Central memory CD4-positive, alpha-beta T cell (primary cell): ENCODE measurements around the gene KLRG1.

Experiments used
- DNase-seq: peaks from one replicate; pipeline ENCODE4 v3.0.0; 2022

KLRG1 gene

DNA sequence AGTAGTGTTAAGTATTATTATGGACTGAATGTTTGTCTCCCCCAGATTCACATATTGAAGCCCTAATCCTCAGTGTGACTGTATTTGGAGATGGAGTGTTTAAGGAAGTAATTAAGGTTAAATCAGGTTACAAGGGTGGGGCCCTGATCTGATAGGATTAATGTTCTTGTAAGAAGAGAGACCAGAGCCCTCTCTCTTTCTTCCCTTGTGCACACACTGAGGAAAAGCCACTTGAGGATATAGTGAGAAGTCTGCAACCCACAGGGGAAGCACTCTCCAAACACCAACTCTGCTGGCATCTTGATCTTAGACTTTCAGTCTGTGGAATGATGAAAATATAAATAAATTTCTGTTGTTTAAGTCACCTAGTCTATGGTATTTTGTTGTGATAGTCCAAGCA is 2.2 kb upstream of the KLRG1 start:
- DNase-seq, result no peak

DNA sequence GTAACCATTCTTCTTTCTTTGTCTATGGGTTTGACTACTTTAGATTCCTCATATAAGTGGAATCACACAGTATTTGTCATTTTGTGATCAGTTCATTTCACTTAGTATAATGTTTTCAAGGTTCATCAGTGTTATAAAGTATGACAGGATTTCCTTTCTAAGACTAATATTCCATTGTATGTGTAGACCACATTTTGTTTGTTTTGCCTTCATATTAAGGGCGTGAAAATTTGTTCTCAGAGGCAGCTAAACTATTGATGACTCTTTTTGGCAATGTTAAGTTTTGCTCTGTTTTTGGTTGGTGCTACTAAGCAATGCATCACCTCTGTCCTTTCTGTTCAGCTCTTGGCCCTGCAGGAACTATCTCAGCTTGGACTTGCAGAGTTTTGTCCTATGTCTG is 1.7 kb upstream of the KLRG1 start:
- no peak for DNase-seq

DNA sequence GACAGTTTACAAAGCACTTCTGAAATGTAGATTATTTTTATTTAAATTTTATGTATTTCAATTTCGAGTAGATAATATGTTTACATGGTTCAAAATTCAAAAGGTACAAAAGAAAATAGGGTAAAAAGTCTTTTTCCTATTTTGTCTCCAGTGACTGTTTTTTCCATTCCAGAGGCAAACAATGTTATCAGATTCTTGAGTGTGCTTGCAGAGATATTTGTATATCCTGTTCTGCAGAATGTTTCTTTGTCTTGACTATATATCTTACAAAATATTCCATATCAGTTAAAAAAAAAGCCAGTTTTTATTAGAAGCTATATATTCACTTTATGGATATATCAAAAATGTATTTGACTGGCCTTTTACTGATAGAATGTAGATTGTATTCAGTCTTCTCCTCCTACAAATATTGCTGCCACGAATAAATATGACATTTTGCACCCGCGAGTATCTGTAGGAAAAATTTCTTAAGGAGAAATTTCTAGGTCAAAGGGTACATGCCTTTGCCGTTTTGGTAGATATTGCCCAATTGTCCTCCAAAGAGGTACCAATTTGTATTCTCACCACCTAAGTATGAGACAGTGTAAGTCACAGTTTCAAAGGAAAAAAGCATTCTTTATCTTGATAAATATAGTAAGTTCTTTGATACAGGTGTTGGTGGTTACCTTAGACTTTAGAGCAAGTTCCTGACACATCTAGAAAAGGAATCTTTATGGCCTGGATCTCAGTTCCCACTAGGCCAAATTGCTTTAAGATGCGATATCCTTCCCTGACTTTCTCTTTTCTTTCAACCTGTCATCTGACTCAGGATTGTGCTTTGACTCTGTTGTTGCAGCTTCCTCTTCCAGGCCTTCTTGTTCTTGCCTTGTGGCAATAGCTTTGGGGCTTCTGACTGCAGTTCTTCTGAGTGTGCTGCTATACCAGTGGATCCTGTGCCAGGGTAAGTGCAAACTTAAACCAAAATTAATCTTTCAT is 2.3 kb downstream of the KLRG1 start:
- DNase-seq, result no peak

DNA sequence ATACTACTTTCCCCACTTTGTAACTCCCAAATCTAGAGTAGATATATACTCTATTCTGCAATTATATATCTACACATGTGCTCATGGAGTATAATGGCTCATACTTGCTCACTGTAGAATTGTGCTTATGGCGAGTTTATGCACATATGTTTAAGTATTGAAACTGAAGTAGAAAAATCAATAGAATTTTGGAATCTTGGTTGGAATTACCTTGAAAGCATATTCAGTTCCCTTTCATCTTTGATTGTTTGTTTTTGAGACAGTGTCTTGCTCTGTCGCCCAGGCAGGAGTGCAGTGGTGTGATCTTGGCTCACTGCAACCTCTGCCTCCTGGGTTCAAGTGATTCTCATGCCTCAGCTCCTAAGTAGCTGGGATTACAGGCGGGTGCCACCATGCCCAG is 4.5 kb downstream of the KLRG1 start:
- no peak for DNase-seq

DNA sequence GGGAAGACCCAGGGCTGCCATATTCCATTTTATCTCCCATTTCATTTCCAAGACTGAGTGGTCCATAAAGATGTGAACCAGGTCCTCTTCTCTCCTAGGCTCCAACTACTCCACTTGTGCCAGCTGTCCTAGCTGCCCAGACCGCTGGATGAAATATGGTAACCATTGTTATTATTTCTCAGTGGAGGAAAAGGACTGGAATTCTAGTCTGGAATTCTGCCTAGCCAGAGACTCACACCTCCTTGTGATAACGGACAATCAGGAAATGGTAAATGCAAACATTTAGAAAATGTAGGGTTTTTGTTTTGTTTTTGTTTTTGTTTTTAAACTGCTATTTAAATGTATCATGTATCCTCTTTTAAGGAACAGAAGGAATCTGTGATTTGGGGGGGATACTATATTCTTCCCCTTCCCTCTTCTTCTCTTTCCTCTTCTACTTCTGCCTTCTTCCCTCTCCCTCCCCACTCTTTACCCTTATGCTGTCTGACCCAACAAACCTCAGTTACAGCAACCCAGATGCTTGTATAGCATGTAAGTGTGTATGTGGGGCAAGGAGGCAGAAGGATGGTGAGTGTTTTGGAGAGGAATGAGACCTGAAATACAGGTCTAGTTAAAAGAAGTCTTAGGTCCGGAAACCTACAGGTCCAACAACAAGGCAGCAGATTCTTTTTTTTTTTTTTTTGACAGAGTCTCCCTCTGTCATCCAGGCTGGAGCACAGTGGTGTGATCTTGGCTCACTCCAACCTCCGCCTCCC is 5.9 kb downstream of the KLRG1 start:
- no peak for DNase-seq

DNA sequence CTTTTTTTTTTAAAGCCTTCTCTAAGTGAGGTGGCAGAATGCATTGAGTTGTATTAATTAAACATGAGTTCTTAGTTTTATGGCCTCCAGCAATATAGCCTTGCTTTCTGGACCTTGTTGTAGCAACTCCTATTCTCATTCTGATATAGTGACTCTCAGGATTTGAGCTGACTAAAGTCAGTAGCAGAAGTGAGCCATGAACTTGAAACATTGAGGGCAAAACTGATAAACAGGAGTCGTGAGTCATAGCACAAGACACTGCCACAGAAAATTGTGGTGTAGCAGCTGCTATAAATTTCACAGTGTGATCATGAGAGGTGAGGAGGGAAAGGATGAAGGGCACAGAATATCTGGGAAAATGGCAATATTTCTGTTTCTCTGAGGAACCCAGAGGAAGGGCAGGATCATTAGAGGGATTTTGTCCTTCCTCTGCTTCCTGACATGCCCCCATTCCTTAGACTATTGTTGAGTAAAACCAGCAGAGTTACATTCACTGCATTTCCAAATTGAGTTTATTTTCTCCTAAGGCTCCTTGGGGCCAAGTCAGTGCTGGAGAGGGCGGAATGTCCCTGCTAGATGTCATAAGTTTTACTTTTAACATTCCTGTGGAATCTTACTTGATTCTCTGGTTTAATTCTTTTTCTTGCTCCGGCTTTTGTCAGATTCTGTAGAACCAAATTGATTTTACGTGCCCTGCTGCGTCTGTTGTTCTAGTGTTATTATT is 7.5 kb downstream of the KLRG1 start:
- no peak for DNase-seq

DNA sequence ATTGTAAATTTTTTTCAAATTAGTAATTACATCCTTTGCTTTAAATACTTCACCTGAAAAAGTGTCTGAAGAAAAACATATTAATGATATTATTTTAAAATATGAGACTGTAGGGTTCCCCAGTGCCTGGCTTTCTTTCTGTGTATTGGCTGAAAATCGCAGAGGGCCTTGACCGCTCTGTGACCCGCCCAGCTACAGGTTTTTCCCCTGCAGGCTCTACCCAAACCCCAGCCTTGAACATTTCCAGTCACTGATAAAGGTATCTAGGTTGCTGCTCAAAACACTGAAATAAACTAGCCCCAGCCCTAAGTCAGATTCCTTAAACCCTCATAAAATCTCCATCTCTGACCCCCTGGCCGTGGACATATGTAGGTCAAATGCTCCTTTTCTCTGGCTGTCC is 11.9 kb downstream of the KLRG1 start:
- no peak for DNase-seq

DNA sequence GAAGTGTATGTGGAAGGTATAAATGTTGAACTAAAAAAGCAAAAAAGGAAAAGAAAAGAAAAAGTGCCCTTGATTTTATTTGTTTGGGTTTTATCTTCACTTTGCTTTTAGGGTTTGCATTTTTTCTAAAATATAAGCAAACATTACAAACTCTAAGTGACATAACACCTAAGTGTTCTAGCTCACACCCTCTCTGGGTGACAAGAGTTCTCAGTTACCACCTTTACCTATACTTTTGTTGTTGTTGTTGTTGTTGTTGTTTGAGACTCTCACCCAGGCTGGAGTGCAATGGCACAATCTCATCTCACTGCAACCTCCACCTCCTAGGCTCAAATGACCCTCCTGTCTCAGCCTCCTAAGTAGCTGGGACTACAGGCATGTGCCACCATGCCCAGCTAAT is 13.0 kb downstream of the KLRG1 start:
- no peak for DNase-seq

DNA sequence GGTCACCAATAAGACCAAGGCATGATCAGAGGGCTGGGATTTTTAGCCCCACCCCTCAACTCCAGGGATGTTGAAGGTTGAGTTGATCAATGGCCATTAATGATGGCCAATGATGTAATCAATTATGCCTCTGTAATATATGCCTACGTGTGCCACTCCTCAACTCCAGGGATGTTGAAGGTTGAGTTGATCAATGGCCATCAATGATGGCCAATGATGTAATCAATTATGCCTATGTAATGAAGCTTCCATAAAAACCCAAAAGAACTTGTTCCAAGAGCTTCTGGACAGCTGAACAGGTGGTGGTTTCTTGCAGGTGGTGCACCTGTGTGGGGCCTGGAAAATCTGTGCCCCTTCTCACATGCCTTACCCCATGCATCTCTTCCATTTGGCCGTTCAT is 33.2 kb downstream of the KLRG1 start:
- no peak for DNase-seq

DNA sequence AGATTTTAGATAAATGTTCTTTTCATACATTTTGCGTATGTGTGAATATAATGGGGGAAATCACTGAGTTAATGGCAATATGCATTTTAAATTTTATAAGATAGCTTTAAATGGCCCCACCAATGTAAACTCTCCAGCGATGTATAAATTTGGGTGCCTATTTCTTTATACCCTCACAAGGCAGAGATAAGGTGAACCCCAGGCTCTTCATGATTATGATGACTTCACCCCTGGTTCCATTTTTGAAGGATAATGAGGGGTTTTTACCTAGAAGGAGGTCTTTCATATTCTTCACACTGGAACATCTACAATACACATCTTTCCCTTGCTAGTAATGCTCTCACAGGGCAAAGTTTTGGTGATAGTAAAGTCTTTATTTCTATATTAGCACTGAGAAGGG is 35.2 kb downstream of the KLRG1 start:
- no peak for DNase-seq

DNA sequence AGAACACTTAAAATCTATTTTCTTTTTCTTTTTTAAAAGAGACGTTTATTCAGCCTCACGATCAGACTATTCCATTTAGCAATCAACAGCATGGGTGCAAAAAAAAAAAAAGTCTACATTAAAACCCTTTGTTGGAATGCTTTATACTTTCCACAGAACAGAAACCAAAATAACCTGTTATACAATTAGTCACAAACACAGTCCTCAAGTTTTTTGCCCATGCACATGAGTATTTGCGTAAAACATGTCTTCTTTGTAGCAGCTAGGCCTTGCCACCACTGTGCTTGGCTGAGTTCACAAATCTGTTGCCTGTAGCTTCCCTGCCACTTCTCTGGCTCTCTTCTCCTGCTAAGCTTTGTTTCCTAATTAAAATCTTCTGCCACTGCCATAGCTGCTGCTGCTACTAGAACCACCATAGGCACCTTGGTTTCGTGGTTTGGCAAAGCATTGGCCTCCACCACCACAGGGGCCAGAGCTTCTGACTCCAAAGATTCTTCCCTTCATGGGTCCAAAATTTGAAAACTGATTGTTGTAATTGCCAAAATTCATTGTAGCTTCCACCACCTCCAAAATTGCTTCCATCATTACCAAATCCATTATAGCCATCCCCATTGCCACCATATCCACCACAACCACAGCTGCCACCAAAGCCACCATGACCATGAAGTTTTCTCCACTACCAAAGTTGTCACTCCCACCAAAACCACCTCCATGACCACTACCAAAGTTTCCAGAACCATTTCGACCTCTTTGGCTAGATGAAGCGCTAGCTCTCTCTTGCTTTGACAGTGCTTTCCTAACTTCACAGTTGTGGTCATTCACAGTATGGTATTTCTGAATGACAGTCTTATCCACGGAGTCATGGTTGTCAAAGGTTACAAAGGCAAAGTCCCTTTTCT is 38.1 kb downstream of the KLRG1 start:
- DNase-seq, result no peak

DNA sequence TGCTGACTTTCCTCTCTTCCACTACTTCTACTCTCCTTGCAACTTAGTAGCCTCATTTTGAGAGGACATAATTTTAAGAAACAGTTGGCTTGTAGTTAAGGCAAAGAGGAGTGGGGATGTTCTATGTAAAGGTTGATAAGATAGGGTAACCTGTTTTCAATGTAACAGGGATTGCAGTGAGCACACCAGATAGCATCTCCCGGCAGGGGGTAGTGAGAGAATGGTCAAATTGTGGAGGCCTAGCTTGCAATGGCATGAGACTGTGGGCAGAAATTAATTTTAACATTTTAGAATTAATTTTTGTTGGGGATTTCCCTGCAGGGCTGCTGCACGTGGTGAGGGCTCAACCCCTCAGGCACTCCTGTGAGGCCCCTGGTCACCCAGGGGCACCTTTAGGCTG is 41.4 kb downstream of the KLRG1 start:
- DNase-seq, result no peak

DNA sequence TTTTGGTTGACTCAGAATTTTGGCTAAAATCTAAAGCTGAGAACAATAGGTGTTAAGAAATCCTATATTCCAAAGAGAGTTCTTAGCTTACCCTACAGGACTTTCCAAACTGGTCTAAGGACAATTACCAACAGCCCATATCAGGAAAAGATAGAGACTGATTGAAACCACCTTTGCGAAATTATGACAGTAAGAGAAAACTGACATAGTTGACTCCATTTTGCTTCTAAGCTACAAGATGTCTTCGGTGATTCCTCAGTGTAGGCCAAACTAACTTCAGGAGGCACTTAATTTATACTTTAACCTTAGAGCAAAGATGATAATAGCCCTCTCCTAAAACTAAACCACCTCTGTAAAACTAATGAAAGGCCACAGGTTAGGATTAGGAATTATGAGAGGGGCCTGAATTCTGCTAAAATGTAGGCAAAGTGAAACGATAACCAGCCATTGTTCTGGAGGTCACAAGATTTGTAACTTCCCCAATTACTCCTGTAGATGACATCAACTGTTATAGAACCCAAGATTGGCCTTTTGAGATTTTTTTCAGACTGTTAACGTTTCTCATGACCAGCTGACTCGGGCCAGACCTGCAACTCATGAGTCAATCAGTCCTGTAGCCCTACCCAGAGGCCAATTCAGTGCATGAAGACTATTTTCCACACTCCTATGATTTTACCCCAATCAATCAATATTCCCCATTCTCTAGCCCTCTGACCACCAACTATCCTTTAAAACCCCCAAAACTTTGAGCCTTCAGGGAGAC is 43.0 kb downstream of the KLRG1 start:
- no peak for DNase-seq

DNA sequence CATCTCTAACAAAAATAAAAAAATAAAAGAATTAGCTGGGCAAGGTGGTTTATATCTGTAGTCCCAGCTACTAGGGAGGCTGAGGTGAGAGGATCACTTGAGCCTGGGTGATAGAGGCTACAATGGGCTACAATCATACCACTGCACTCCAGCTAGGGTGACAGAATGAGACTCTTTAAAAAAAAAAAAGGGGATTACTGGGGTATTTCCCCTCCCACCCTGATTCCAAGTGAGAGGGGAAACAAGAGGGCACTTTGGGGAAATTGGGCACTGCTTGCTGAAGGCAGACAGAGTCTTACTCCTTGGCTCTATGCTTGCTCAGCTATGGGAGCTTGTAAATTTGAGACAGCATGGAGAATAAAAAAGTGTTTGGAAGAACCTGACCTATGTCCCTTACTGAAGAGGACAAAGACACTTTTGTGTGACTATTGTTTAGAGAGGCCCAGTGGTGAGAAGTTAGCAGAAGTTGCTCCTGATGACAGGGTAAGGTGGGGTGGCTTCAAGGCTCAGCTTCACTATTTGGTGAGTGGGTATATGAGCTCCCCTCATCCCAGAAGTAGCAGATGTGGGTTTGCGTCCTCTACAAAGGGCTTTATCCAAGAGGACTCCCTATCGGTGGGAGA is 44.0 kb downstream of the KLRG1 start:
- DNase-seq, result no peak

DNA sequence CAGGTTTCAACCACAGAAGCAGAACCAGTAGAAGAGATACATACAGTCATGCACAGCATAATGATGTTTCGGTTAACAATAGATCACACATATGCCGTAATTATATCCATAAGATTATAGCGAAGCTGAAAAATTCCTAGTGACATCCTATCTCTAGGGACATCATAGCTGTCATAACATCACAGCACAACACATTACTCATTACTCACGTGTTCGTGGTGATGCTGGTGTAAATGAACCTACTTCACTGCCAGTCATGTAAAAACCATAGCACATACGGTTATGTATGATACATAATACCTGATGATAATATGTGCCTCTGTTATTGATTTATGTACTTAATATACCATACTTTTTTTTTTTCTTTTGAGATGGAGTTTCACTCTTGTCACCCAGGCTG is 44.7 kb downstream of the KLRG1 start:
- DNase-seq, result no peak

DNA sequence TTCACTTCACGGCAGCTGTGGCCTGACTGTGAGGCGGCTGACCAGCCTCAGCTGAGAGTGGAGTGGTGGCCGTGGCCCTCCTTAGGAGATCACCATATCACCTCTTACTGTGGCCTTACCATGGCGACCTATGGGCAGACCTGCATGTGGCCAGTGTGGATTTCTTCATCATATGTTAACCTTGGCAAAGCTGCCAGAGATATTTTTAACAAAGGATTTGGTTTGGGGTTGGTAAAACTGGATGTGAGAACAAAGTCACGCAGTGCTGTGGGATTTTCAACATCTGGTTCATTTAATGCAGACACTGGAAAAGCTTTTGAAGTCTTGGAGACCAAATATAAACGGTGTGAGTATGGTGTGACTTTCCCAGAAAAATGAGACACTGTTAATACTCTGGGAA is 46.9 kb downstream of the KLRG1 start:
- no peak for DNase-seq

DNA sequence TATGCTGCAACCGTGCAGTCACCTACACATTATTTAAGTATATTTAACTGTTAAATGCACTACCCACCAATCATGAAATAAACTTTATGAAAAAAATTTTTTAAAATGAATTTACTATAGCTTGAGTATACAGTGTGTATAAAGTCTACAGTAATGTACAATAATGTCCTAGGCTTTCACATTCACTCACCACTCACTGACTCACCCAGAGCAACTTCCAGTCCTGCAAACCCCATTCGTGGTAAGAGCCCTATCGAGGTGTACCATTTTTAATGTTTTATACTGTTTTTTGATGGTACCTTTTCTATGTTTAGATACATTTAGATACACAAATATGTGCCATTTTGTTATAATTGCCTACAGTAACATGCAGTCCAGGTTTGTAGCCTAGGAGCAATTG is 48.1 kb downstream of the KLRG1 start:
- DNase-seq, result no peak

DNA sequence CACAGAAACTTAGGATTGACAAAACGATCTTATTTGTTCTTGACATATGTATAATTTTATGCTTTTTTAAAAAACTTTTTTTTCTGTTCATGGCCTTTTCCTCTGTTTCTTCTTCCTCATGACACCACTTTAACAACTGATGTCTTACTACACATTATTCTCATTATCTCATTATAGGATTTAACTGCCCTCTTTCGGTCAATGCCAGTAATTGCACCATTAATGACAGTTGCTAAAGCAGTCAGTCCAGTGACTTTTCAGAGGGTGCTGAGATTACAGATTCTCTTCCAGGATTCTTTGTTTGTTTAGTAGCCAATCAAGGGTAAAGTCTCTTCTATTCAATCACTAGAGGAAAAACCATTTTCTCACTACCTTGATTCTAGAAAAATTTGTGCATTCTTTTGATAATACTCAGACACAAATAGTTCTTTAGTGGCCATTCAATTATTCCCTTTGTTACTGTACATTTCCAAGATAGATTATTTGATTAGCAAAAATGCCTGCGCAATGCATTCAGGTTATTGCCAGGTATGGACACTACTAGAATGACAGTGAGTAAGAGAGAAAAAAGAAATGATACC is 50.1 kb downstream of the KLRG1 start:
- peak; percentile 67 for DNase-seq

DNA sequence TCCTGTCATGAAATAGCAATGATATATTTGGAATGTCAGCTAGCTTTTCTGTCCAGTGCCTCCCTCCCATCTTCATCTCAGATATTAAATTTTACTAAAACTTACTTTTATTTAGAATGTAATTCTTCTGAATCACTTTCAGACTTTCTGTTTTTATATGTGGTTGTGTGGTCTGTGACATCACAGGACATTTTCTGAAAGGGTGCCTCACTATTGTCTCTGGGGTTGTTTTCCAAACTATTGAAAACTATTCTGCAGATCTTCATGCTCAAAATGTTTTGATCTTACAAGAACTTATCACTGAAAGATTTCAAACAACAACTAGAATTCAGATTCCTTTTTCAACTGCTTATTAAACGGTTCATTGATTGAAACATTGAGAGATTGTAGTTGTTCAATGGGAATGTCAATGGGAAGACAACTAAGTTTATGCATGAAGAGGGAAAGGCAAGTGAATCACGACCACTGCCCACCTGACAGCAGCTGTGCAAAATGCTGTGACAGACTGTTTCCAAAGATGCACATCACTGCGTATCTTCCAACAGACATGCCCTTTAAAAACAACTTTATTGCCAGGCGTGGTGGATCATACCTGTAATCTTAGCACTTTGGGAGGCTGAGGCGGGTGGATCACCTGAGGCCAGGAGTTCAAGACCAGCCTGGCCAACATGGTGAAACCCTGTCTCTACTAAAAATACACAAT is 51.3 kb downstream of the KLRG1 start:
- DNase-seq, result peak; percentile 25

DNA sequence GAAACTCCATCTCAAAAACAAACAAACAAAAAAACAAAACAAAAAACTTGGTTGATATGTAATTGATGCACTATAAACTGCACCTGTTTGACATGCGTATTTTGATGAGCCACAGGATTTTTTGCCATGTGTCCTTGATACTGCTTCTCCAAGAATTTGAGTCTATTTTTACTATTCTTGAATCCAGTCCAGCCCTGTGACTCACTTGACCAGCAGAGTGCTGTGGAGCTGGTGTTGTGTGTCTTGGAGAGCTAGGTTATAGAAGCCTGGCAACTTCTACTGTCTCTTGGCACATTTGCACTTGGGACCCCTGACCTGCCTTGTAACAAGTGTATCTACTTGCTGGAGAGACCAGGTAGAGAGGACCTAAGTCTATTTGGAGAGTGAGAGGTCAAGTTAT is 52.0 kb downstream of the KLRG1 start:
- no peak for DNase-seq
